Neural crest cell (in vitro differentiated cells): Measurements from ENCODE around the gene BTBD17. TPM values are rescaled to one million over a fixed set of nuclear protein-coding genes. Genes with fewer than 3 reads are reported as not detected.

Experiments
- DNase-seq: peaks from one replicate; pipeline ENCODE4 v3.0.0; 2021; ENCODE audit warnings: low read depth, mixed read lengths, low spot score
- H3K27ac Mint-ChIP-seq: one replicate; pipeline ENCODE4 v1.8.0; 2021; ENCODE audit warnings: mild to moderate bottlenecking, mixed read lengths; ENCODE audit not compliant: unreplicated experiment
- H3K27me3 Mint-ChIP-seq: 2 replicates; pipeline ENCODE4 v1.8.0; 2021; ENCODE audit warnings: low read depth, mild to moderate bottlenecking, mixed read lengths
- H3K36me3 Mint-ChIP-seq: 2 replicates; pipeline ENCODE4 v1.8.0; 2021; ENCODE audit warnings: low read depth, mild to moderate bottlenecking, mixed read lengths
- H3K4me1 Mint-ChIP-seq: 2 replicates; pipeline ENCODE4 v1.8.0; 2021; ENCODE audit warnings: mixed read lengths
- H3K4me3 Mint-ChIP-seq: one replicate; pipeline ENCODE4 v1.8.0; 2021; ENCODE audit warnings: mild to moderate bottlenecking, mixed read lengths
- H3K9me3 Mint-ChIP-seq: 2 replicates; pipeline ENCODE4 v1.8.0; 2021; ENCODE audit warnings: mixed read lengths
- total RNA-seq: library from RNA; stranded (reverse); gene quantifications from 2 replicates; pipeline ENCODE4 v1.2.1, GENCODE V29; 2021
- TF ChIP-seq, protein P1 (sequence below): fragments of 200-600 bp; sonication (generic); conservative IDR thresholded peaks from 2 replicates; pipeline ENCODE4 v1.5.0; 2021; ENCODE audit warnings: antibody characterized with exemption, mild to moderate bottlenecking

The BTBD17 gene
- total RNA-seq, 1 donor from 2014 or later, result 12.3 TPM

DNA sequence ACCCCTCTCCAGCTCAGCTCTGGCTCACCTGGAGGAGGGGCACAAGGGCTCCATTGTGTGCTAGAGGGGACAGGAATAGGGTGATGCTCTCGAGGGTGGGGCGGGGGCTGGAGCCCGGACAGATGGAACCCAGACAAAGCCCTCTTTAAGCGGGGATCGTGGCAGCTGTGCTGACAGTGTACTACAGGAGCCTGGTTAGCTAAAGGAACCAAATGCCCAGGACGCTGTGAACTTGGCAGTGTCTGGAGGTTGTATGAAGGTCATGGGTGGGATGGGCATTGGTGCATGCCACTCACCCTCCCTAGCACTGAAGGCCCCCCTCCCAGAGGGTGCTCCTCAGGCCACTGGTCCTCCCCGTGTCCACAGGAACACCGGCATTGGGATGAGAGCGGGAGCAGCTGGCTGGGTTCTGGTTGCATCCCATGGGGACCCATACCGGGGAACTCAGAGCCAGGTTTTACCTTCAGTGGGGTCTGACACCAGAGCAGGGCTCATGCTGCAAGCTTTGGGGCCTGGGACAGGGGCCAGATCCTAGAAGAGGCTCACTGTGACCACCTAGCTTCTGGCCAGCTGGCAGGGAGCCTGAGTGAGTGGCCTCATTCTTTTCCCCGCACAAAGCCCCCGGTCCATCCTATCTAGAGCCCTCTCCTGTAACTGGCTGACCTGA is 23.7 kb downstream of the BTBD17 start:
- Mint-ChIP-seq H3K4me3 (no peak overlapping the region), H3K4me1 (peaks cover 5% of the 10 kb centered on the region), H3K36me3 (no peaks in the 10 kb centered on the region), H3K27ac (no peak overlapping the region), H3K27me3 (no peaks in the 10 kb centered on the region), H3K9me3 (no peaks in the 10 kb centered on the region)
- no peak for DNase-seq
- TF ChIP-seq, protein P1, sequence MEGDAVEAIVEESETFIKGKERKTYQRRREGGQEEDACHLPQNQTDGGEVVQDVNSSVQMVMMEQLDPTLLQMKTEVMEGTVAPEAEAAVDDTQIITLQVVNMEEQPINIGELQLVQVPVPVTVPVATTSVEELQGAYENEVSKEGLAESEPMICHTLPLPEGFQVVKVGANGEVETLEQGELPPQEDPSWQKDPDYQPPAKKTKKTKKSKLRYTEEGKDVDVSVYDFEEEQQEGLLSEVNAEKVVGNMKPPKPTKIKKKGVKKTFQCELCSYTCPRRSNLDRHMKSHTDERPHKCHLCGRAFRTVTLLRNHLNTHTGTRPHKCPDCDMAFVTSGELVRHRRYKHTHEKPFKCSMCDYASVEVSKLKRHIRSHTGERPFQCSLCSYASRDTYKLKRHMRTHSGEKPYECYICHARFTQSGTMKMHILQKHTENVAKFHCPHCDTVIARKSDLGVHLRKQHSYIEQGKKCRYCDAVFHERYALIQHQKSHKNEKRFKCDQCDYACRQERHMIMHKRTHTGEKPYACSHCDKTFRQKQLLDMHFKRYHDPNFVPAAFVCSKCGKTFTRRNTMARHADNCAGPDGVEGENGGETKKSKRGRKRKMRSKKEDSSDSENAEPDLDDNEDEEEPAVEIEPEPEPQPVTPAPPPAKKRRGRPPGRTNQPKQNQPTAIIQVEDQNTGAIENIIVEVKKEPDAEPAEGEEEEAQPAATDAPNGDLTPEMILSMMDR, result no peak

DNA sequence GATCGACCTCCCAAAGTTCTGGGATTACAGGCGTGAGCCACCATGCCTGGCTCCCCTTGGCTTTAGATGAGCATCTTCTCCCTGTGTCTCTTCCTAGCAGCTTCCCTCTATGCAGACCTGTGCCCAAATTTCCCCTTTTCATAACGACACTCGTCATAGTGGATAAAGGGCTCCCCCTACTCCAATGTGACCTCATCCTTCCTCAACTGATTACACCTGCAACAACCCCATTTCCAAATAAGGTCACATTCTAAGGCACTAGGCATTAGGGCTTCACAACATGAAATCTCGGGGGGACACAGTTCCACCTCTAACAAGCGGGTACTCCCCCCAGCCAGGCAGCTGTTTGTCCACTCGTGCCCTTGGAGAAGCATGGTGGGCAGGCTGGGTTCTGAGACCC is 25.4 kb downstream of the BTBD17 start:
- Mint-ChIP-seq H3K27me3 (no peaks in the 10 kb centered on the region), H3K27ac (no peak overlapping the region), H3K9me3 (no peaks in the 10 kb centered on the region), H3K36me3 (no peaks in the 10 kb centered on the region), H3K4me3 (no peak overlapping the region), H3K4me1 (peaks cover 5% of the 10 kb centered on the region)
- DNase-seq, result no peak
- TF ChIP-seq, protein P1, result no peak

DNA sequence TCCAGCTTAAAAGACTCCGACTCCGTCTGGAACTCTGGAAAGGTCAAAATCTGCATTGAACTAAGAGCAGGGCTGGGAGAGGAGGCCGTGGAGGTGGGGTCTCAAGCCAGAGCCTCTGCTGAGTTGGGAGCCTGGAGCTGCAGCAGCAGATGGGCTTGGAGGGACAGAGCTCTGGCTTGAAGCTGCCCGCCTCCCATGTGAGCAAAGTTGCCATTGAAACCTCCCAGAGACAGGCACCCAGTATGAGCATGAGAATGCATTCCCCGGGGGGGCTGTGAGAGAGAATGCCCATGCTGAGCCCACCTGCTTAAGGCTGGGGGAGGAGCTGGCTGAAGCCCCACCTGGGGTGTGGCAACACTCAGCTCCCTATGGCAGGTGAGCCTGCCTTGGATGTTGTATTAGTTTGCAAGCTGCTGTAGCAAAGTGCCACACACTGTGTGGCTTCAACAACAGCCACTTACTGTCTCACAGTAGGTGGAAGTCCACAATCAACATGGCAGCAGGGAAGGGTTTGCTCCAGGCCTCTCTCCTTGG is 26.1 kb downstream of the BTBD17 start:
- H3K27me3 Mint-ChIP-seq, result no peaks in the 10 kb centered on the region
- no peak overlapping the region for H3K27ac Mint-ChIP-seq
- no peaks in the 10 kb centered on the region for H3K9me3 Mint-ChIP-seq
- H3K36me3 Mint-ChIP-seq, result no peaks in the 10 kb centered on the region
- DNase-seq, result no peak
- peaks cover 6% of the 10 kb centered on the region for H3K4me1 Mint-ChIP-seq
- H3K4me3 Mint-ChIP-seq, result no peak overlapping the region
- TF ChIP-seq, protein P1, result no peak

DNA sequence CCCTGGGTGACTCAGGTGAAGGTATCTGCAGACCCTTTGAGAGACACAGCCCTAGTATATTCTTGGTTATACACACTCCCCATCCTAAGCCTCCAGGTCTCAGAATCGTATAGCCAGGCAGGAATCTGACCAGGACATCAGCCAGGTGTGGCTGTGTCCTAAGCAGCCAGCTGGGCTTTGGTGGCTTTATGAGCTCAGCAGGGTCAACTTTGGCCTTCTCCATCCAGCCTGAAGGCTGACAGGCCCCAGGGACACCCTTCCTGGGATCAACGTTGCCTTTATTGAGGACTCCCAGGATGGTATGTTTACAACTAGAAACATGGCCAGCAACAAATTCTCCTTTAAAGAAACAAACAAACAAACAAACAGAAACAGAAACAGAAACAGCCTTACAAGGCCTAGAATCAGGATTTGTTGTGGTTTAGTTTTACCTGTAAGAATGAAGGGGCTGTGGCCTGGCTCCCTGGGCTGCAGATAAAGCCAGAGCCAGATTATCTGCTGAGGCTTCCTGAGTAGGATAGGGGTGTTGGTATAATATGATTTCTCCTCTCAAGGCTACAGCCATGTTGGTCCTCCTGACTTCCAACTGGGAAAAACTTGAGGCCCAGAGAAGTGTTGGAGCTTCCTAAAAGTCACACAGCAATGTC is 27.2 kb downstream of the BTBD17 start:
- H3K27ac Mint-ChIP-seq, result no peak overlapping the region
- H3K36me3 Mint-ChIP-seq, result no peaks in the 10 kb centered on the region
- H3K27me3 Mint-ChIP-seq, result peaks cover under 1% of the 10 kb centered on the region
- H3K9me3 Mint-ChIP-seq, result no peaks in the 10 kb centered on the region
- peaks cover 3% of the 10 kb centered on the region for H3K4me1 Mint-ChIP-seq
- TF ChIP-seq, protein P1, result no peak
- DNase-seq, result no peak
- no peak overlapping the region for H3K4me3 Mint-ChIP-seq

DNA sequence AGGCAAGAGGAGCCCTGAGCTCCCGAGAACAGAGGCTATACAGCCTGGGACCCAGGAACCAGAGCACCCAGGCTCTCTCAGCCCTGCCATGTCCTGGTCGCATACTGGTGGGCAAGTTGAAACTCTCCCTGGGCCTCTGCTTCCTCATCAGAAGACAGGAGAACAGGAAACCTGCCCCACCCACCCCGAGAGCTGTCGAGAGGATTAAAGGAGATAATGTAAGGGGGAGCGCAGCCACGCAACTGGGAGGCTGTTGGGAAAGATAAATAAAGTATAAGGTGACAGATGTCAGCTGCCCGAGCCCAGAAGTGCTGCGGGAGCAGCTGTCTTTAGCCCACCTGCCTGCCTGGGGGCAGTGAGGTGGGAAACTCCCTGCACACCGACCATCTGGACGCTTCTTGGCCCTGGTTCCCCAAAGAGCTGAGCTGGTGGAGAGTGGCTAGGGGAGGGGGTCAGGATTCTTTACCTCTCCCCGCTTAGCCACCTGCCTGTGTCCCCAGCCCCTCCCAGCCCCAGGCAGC is 28.8 kb downstream of the BTBD17 start:
- Mint-ChIP-seq H3K4me3 (no peak overlapping the region), H3K36me3 (no peaks in the 10 kb centered on the region), H3K9me3 (no peaks in the 10 kb centered on the region), H3K27me3 (peaks cover 7% of the 10 kb centered on the region), H3K27ac (no peak overlapping the region), H3K4me1 (peaks cover 3% of the 10 kb centered on the region)
- DNase-seq, result no peak
- TF ChIP-seq, protein P1, result no peak
